H1 (cell line): ENCODE measurements around the gene ZNF625. TPM values are rescaled to one million over a fixed set of nuclear protein-coding genes. Genes with fewer than 3 reads are reported as not detected.
A peak's percentile ranks its signal among the peaks of the same experiment; 100 is the strongest.

Experiments
- CTCF ChIA-PET: fragments of 300-600 bp; sonication (Branson Sonifier 250); formaldehyde crosslinking; loops from one replicate; lab custom pipeline; 2021; ENCODE audit not compliant: partially characterized antibody; lab: Charles Lee
- POLR2A ChIA-PET: fragments of 300-600 bp; sonication (Branson Sonifier 250); formaldehyde crosslinking; loops from one replicate; lab custom pipeline; 2021; ENCODE audit warnings: inconsistent platforms; ENCODE audit not compliant: partially characterized antibody; lab: Charles Lee
- DNase-seq, 2 experiments: peaks; one replicate each; pipeline versions ENCODE4 v3.0.0 to v3.0.0-alpha.2; 2010 to 2022; ENCODE audit warnings: low spot score in 2 of 2, low read depth in 1 of 2, mixed read lengths in 1 of 2
- FAIRE-seq: peaks from 2 replicates; lab custom pipeline; 2011; peaks lifted over from hg19 to GRCh38; lab: Jason Lieb, UNC
- H2AFZ ChIP-seq: 2 replicates; pipeline ENCODE4 v1.8.1; 2012; ENCODE audit warnings: low read length, inconsistent platforms
- H2AK5ac ChIP-seq: 2 replicates; pipeline ENCODE4 v1.6.1; 2013; ENCODE audit warnings: low read depth, low read length
- H2BK120ac ChIP-seq: replicated peaks from 2 replicates; pipeline ENCODE3; 2013; ENCODE audit warnings: low read depth, low read length, inconsistent platforms
- H2BK12ac ChIP-seq: 2 replicates; pipeline ENCODE4 v1.6.1; 2013; ENCODE audit warnings: low read depth, low read length
- H2BK15ac ChIP-seq: 2 replicates; pipeline ENCODE4 v1.6.1; 2013; ENCODE audit warnings: low read length
- H2BK20ac ChIP-seq: 2 replicates; pipeline ENCODE4 v1.6.1; 2013; ENCODE audit warnings: low read length
- H2BK5ac ChIP-seq: 2 replicates; pipeline ENCODE4 v1.6.1; 2013; ENCODE audit warnings: low read depth, low read length
- H3K14ac ChIP-seq: 2 replicates; pipeline ENCODE4 v1.6.1; 2013; ENCODE audit warnings: inconsistent platforms; ENCODE audit not compliant: insufficient read length
- H3K18ac ChIP-seq: 2 replicates; pipeline ENCODE4 v1.6.1; 2013; ENCODE audit warnings: low read length; ENCODE audit errors: extremely low read depth
- H3K23ac ChIP-seq: 2 replicates; pipeline ENCODE4 v1.6.1; 2013; ENCODE audit warnings: inconsistent platforms; ENCODE audit not compliant: insufficient read length
- H3K23me2 ChIP-seq: 2 replicates; pipeline ENCODE4 v1.6.1; 2013; ENCODE audit warnings: low read depth, low read length
- H3K27ac ChIP-seq: 2 replicates; pipeline ENCODE4 v1.6.1; 2011; ENCODE audit warnings: low read depth, low read length, inconsistent platforms
- H3K27me3 ChIP-seq, 4 experiments: replicated peaks in 1 of 4; 1 replicate in 1 of 4; 2 replicates in 3 of 4; pipeline versions ENCODE4 v1.6.1 to v1.8.1; 2011 to 2013; ENCODE audit warnings: low read length in 3 of 4, mild to moderate bottlenecking in 3 of 4, inconsistent platforms in 2 of 4, mixed read lengths in 2 of 4, moderate library complexity in 1 of 4; ENCODE audit not compliant: control insufficient read depth in 3 of 4, insufficient read depth in 3 of 4; ENCODE audit errors: extremely low read depth in 1 of 4
- H3K36me3 ChIP-seq, 4 experiments: 2 replicates each; pipeline versions ENCODE4 v1.6.1 to v1.8.1; 2011 to 2013; ENCODE audit warnings: mild to moderate bottlenecking in 4 of 4, low read length in 3 of 4, moderate library complexity in 2 of 4, control low read depth in 1 of 4, inconsistent platforms in 1 of 4; ENCODE audit not compliant: insufficient read depth in 4 of 4, control insufficient read depth in 2 of 4
- H3K4ac ChIP-seq: replicated peaks from 2 replicates; pipeline ENCODE3; 2013; ENCODE audit warnings: low read length, low read depth, mixed read lengths, inconsistent platforms; ENCODE audit not compliant: insufficient read length
- H3K4me1 ChIP-seq, 4 experiments: replicated peaks in 1 of 4; 1 replicate in 1 of 4; 2 replicates in 3 of 4; pipeline versions ENCODE4 v1.6.1 to v1.8.1; 2011 to 2013; ENCODE audit warnings: low read length in 3 of 4, inconsistent platforms in 2 of 4, mixed read lengths in 1 of 4; ENCODE audit not compliant: insufficient read depth in 4 of 4, control insufficient read depth in 3 of 4
- H3K4me2 ChIP-seq, 2 experiments: 2 replicates each; pipeline versions ENCODE4 v1.6.1 to v1.8.1; 2011 to 2013; ENCODE audit warnings: low read depth in 2 of 2, low read length in 2 of 2, control low read depth in 1 of 2, inconsistent platforms in 1 of 2, mild to moderate bottlenecking in 1 of 2; ENCODE audit not compliant: insufficient read depth in 1 of 2
- H3K4me3 ChIP-seq, 4 experiments: fragments of 200-600, 300-600 bp in 1 of 4; sonication (generic), shearing (Covaris generic), sonication (Bioruptor Twin) in 1 of 4; 2 replicates each; pipeline versions ENCODE4 v1.5.1 to v1.8.1; 2011 to 2016; ENCODE audit warnings: low read length in 4 of 4, low read depth in 3 of 4, control low read depth in 2 of 4, inconsistent platforms in 2 of 4, mild to moderate bottlenecking in 2 of 4, mixed read lengths in 1 of 4, moderate library complexity in 1 of 4; ENCODE audit not compliant: insufficient read depth in 2 of 4; ENCODE audit errors: extremely low read depth in 1 of 4
- H3K56ac ChIP-seq: replicated peaks from 2 replicates; pipeline ENCODE3; 2013; ENCODE audit warnings: low read depth, mild to moderate bottlenecking, mixed read lengths, low read length, inconsistent platforms; ENCODE audit not compliant: insufficient read length
- H3K79me1 ChIP-seq: 2 replicates; pipeline ENCODE4 v1.6.1; 2013; ENCODE audit warnings: low read depth, low read length, control low read depth
- H3K79me2 ChIP-seq, 2 experiments: 2 replicates each; pipeline versions ENCODE4 v1.6.1 to v1.8.1; 2012 to 2013; ENCODE audit warnings: low read length in 2 of 2, mild to moderate bottlenecking in 2 of 2, inconsistent platforms in 1 of 2; ENCODE audit not compliant: insufficient read depth in 2 of 2, control insufficient read depth in 1 of 2
- H3K9ac ChIP-seq, 4 experiments: replicated peaks in 1 of 4; 1 replicate in 1 of 4; 2 replicates in 3 of 4; pipeline versions ENCODE4 v1.6.1 to v1.8.1; 2011 to 2013; ENCODE audit warnings: low read depth in 3 of 4, low read length in 3 of 4, control low read depth in 2 of 4, mild to moderate bottlenecking in 2 of 4, moderate library complexity in 2 of 4, inconsistent platforms in 1 of 4; ENCODE audit errors: extremely low read depth in 1 of 4
- H3K9me3 ChIP-seq, 2 experiments: 2 replicates each; pipeline versions ENCODE4 v1.6.1 to v1.8.1; 2012 to 2013; ENCODE audit warnings: mild to moderate bottlenecking in 2 of 2, moderate library complexity in 2 of 2, control low read depth in 1 of 2, inconsistent platforms in 1 of 2, low read depth in 1 of 2, low read length in 1 of 2, mixed read lengths in 1 of 2; ENCODE audit not compliant: insufficient read depth in 2 of 2
- H4K20me1 ChIP-seq, 2 experiments: replicated peaks in 1 of 2; 2 replicates each; pipeline versions ENCODE3 to v1.8.1; 2011 to 2013; ENCODE audit warnings: inconsistent platforms in 2 of 2, low read length in 2 of 2, mild to moderate bottlenecking in 1 of 2; ENCODE audit not compliant: insufficient read depth in 2 of 2, control insufficient read depth in 1 of 2
- H4K5ac ChIP-seq: 2 replicates; pipeline ENCODE4 v1.6.1; 2013; ENCODE audit warnings: low read length, low read depth, mixed read lengths, inconsistent platforms; ENCODE audit not compliant: insufficient read length
- H4K8ac ChIP-seq: 2 replicates; pipeline ENCODE4 v1.8.0; 2013; ENCODE audit warnings: mild to moderate bottlenecking, moderate library complexity, low read length, inconsistent platforms; ENCODE audit not compliant: insufficient read depth; ENCODE audit errors: extremely low read depth
- H4K91ac ChIP-seq: replicated peaks from 2 replicates; pipeline ENCODE3; 2013; ENCODE audit warnings: low read length, mixed read lengths, inconsistent platforms; ENCODE audit not compliant: insufficient read length
- FOSL1 ChIP-seq: IDR thresholded peaks from 2 replicates; pipeline ENCODE4 v1.6.1; 2011; ENCODE audit warnings: mild to moderate bottlenecking, low read depth, low read length, moderate library complexity; ENCODE audit not compliant: insufficient read depth
- MAFK ChIP-seq: IDR thresholded peaks from 2 replicates; pipeline ENCODE4 v1.6.1; 2012; ENCODE audit warnings: low read depth, mild to moderate bottlenecking, improper control_type of control experiment, low read length
- NRF1 ChIP-seq: IDR thresholded peaks from 2 replicates; pipeline ENCODE4 v1.6.1; 2011; ENCODE audit warnings: mild to moderate bottlenecking, low read depth, low read length, improper control_type of control experiment
- SAP30 ChIP-seq: fragments of 300-600 bp; sonication (generic); IDR thresholded peaks from 2 replicates; pipeline ENCODE4 v1.7.1; 2012; ENCODE audit warnings: low read length, moderate library complexity, mild to moderate bottlenecking, inconsistent platforms; ENCODE audit not compliant: insufficient read depth, insufficient replicate concordance
- SIRT6 ChIP-seq: IDR thresholded peaks from one replicate; pipeline ENCODE4 v1.7.1; 2012; ENCODE audit warnings: low read length, inconsistent platforms
- SP4 ChIP-seq: IDR thresholded peaks from 2 replicates; pipeline ENCODE4 v1.6.1; 2012; ENCODE audit warnings: low read length, inconsistent platforms
- TAF7 ChIP-seq: optimal IDR thresholded peaks from 2 replicates; pipeline ENCODE3; 2011; ENCODE audit warnings: low read depth, mild to moderate bottlenecking, inconsistent platforms, low read length, moderate library complexity, borderline replicate concordance
- TBP ChIP-seq: IDR thresholded peaks from 2 replicates; pipeline ENCODE4 v1.6.1; 2011; ENCODE audit warnings: low read depth, low read length, improper control_type of control experiment
- WGBS, 2 experiments: shearing (Covaris generic) in 1 of 2; methylation state at CpG; one replicate each; pipeline versions ENCODE4 v1.1.6 to v1.1.7; 2013 to 2015; ENCODE audit warnings: low lambda C conversion rate in 2 of 2, mixed read lengths in 2 of 2, inconsistent platforms in 1 of 2, low coverage in 1 of 2, missing lambda C conversion rate in 1 of 2; ENCODE audit not compliant: insufficient replicate concordance in 2 of 2, insufficient coverage in 1 of 2, insufficient read length in 1 of 2; ENCODE audit errors: extremely low coverage in 1 of 2, missing lambda C conversion rate in 1 of 2; 5-methylcytosine and 5-hydroxymethylcytosine counted together
- long read RNA-seq, 2 experiments: library from RNA in 1 of 2; library from capped mRNA in 1 of 2; stranded (forward); transcript quantifications; one replicate each; pipeline ENCODE4 v2.0.0, GENCODE V29; 2021; ENCODE audit warnings: inconsistent platforms in 1 of 2
- polyA minus RNA-seq, 3 experiments: library from RNA; depleted of rRNA, polyadenylated mRNA; stranded (reverse); fragments of >200 nt; gene quantifications; 1 replicate in 2 of 3; 2 replicates in 1 of 3; pipeline ENCODE4 v1.2.3, GENCODE V29; 2011
- polyA plus RNA-seq, 7 experiments: library from polyadenylated mRNA; depleted of rRNA in 3 of 7; stranded (reverse) in 5 of 7; unstranded in 2 of 7; fragments of >200 nt in 5 of 7; fragments of 200-250 nt in 2 of 7; gene quantifications; 1 replicate in 5 of 7; 2 replicates in 1 of 7; 4 replicates in 1 of 7; pipeline versions ENCODE4 v1.2.1 to v1.2.3, GENCODE V29; 2011 to 2013; ENCODE audit warnings: missing spikeins in 2 of 7, mixed read lengths in 2 of 7
- total RNA-seq: library from RNA; stranded (reverse); fragmentation: NEBNext Ultra II Directional; extraction: Animal tissue kit (Norgen Biotek cat#: 25700); gene quantifications from 2 replicates; pipeline ENCODE4 v1.2.1, GENCODE V29; 2021

The ZNF625 gene
- total RNA-seq (23.3 and 26.8 TPM in 2 replicates), polyA plus RNA-seq (2011; rRNA removed) (2.3 and 2.5 TPM in 2 replicates), polyA minus RNA-seq (2011; rRNA and poly(A)+ RNA removed) (36.2 and 45.3 TPM in 2 replicates)
- polyA plus RNA-seq (2011; cell fraction: cytosol; rRNA removed) = 4.6 TPM
- 6.3 TPM for polyA plus RNA-seq (2011; cell fraction: nucleus; rRNA removed)
- 6.2 to 9.2 TPM (median 7.3 TPM) in 4 replicates for polyA plus RNA-seq (2012, experiment 1 of 2)
- polyA plus RNA-seq (2012, experiment 2 of 2) = 1.3 TPM
- polyA plus RNA-seq (2013, experiment 1 of 2) = 14.4 TPM
- polyA plus RNA-seq (2013, experiment 2 of 2) = 12.0 TPM
- polyA minus RNA-seq (2011; cell fraction: cytosol; rRNA and poly(A)+ RNA removed) = 23.6 TPM
- polyA minus RNA-seq (2011; cell fraction: nucleus; rRNA and poly(A)+ RNA removed) = 51.8 TPM
- long read RNA-seq, experiment 1, partial matches to known transcripts = 0 of 2 reads
- long read RNA-seq, experiment 1, other reads (novel, unspliced or antisense) = 2 of 2 reads
- long read RNA-seq, experiment 2, partial matches to known transcripts = 0 of 1 reads
- long read RNA-seq, experiment 2, other reads (novel, unspliced or antisense) = 0 of 1 reads

- peak within 1 kb of the TSS; percentile 77 for H4K5ac ChIP-seq
- H3K18ac ChIP-seq = peak within 1 kb of the TSS; percentile 90
- H4K91ac ChIP-seq = no peak within 1 kb of the TSS
- FAIRE-seq (peak; percentile 57), DNase-seq (peak; percentile 85 to 95)
- H3K9me3 ChIP-seq = peaks cover 0 to 5% of the 10 kb centered on the region in 2 experiments; a peak in 1 of 4 replicates
- peak within 1 kb of the TSS; percentile 100; the same call in 1 of the 2 replicates for H4K8ac ChIP-seq
- H3K14ac ChIP-seq = no peak within 1 kb of the TSS
- H3K4me1 ChIP-seq = peaks cover 0 to 3% (median 2%) of the 10 kb centered on the region in 4 experiments; a peak in 3 of 7 replicates
- peaks cover 3 to 39% of the 10 kb centered on the region in 2 experiments for H3K79me2 ChIP-seq
- no peak within 1 kb of the TSS for H2BK15ac ChIP-seq
- H3K36me3 ChIP-seq = peaks cover 0 to 9% (median 3%) of the 10 kb centered on the region in 4 experiments; a peak in 4 of 8 replicates
- H2BK5ac ChIP-seq = peak within 1 kb of the TSS; percentile 99
- no peak within 1 kb of the TSS for H2BK120ac ChIP-seq
- H2AFZ ChIP-seq = peak within 1 kb of the TSS; percentile 77; the same call in 1 of the 2 replicates
- no peak within 1 kb of the TSS for H3K4ac ChIP-seq
- peak within 1 kb of the TSS; percentile 86 to 99 for H3K4me2 ChIP-seq
- 4% methylated on average over 25 of the region's 58 CpGs; no CpG with 5 or more reads in 1 of the 2 experiments for WGBS, 2 experiments
- ChIA-PET CTCF (interaction anchor here (1.3 to 1.9 kb wide), 3 partner anchors 16 to 359 kb away, joined by 4 to 10 read pairs (median 10); partner anchors contain the start of gene ZNF20), POLR2A (interaction anchor here (0.6 to 2.2 kb wide), 36 partner anchors 8 to 1488 kb away, joined by 3 to 26 read pairs (median 4); partner anchors contain the start of genes ZNF20, ZNF433, ZNF442 and ZNF443)
- no peak within 1 kb of the TSS for H3K56ac ChIP-seq
- H2AK5ac ChIP-seq = peak within 1 kb of the TSS; percentile 33; the same call in 1 of the 2 replicates
- peaks cover 2% of the 10 kb centered on the region; the same call in 1 of the 2 replicates for H3K79me1 ChIP-seq
- peak within 1 kb of the TSS; percentile 77 to 93 (median 82) for H3K4me3 ChIP-seq
- peaks cover 3% of the 10 kb centered on the region for H3K23me2 ChIP-seq
- H3K23ac ChIP-seq = no peak within 1 kb of the TSS
- H4K20me1 ChIP-seq = peaks cover 3 to 5% of the 10 kb centered on the region in 2 experiments
- peak within 1 kb of the TSS; percentile 93 for H3K27ac ChIP-seq
- H3K9ac ChIP-seq = peak within 1 kb of the TSS; percentile 95 to 99 (median 97)
- H3K27me3 ChIP-seq = no peaks in the 10 kb centered on the region
- H2BK12ac ChIP-seq = peak within 1 kb of the TSS; percentile 96; the same call in 1 of the 2 replicates
- H2BK20ac ChIP-seq = no peak within 1 kb of the TSS
- TF ChIP-seq TBP (peak; percentile 89), TAF7 (peak; percentile 75), SP4 (no peak), MAFK (no peak), FOSL1 (no peak), SIRT6 (no peak), SAP30 (no peak), NRF1 (no peak)
These were observed at the start of gene ZNF625 for GRCh38 chr19:12156223-12157058. Gene ZNF625 (minus strand): TSS chr19:12156734. CDS start chr19:12156558, 176 bp downstream.
